RWPE2 (cell line): ENCODE data around the gene DTD2.
A peak's percentile ranks its signal among the peaks of the same experiment; 100 is the strongest.

Source experiments
- ATAC-seq: fragments of 200-7000 bp; cut with Tn5 transposase; 3 replicates; pipeline ENCODE4 v1.9.1; 2021; ENCODE audit warnings: low read depth
- DNase-seq: peaks from one replicate; pipeline ENCODE4 v3.0.0-alpha.2; 2020; ENCODE audit warnings: low spot score
- H3K27ac ChIP-seq: fragments of 450-650 bp; 2 replicates; pipeline ENCODE4 v1.5.1; 2017; ENCODE audit warnings: mild to moderate bottlenecking; ENCODE audit not compliant: poor library complexity, severe bottlenecking
- H3K27me3 ChIP-seq: fragments of 250-450 bp; sonication (Bioruptor Pico); 2 replicates; pipeline ENCODE4 v1.5.1; 2021; ENCODE audit warnings: mild to moderate bottlenecking, moderate library complexity; ENCODE audit not compliant: insufficient read depth, poor library complexity, severe bottlenecking
- H3K36me3 ChIP-seq: fragments of 250-450 bp; sonication (Bioruptor Pico); 2 replicates; pipeline ENCODE4 v1.5.1; 2020; ENCODE audit warnings: low read depth, mild to moderate bottlenecking, moderate library complexity
- H3K4me1 ChIP-seq: fragments of 250-450 bp; sonication (Bioruptor Pico); 2 replicates; pipeline ENCODE4 v1.5.1; 2021; ENCODE audit warnings: mild to moderate bottlenecking, moderate library complexity; ENCODE audit not compliant: insufficient read depth, poor library complexity, severe bottlenecking
- H3K4me3 ChIP-seq: fragments of 250-450 bp; sonication (Bioruptor Pico); 2 replicates; pipeline ENCODE4 v1.5.1; 2021; ENCODE audit warnings: mild to moderate bottlenecking, moderate library complexity; ENCODE audit not compliant: severe bottlenecking
- H3K9me3 ChIP-seq: fragments of 250-450 bp; sonication (Bioruptor Pico); 2 replicates; pipeline ENCODE4 v1.5.1; 2021; ENCODE audit warnings: mild to moderate bottlenecking, moderate library complexity; ENCODE audit not compliant: severe bottlenecking
- TF ChIP-seq, protein P1 (sequence below): fragments of 450-650 bp; IDR thresholded peaks from one replicate; pipeline ENCODE4 v1.5.1; 2017; ENCODE audit warnings: mild to moderate bottlenecking, moderate library complexity; ENCODE audit not compliant: poor library complexity, severe bottlenecking

The DTD2 gene

DNA sequence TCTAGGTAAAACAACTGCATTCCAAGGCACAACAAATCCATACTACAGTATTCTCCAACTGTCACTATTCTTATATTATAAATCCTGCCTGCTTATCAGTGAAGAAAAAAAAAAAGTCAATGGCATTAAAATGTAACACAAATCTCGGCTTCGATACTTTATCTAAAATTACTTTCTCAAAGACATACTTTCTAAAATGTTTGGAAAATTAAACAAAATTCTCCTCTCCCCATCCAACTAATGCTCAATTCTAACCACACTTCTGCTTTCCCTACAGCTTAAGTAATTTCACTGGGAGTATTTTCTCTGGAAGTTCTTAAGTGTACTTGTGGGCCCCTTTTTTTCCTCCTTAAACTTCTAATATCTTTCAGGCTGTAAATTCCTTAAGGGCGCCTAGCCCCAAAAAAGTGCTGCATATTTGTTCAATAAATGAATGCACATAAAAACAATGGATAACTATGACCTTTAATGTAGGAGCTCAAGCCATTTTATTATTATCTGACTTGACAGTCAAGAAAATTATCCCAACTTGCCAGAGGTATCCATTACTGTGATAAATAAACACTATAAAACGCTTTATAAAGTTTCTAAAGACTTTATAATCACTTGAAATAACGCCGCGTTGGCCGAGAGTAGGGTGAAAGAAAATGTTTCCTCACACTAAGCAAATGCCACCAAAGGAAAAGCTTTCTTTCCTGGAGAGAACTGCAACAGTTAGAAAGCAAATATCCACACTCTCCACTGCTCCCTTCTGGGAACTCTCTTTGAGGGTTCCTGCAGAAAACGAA lies 37.9 kb downstream of the DTD2 start:
- Histone ChIP-seq H3K4me3 (peak overlapping the region; percentile 72), H3K27me3 (no peaks in the 10 kb centered on the region), H3K4me1 (peaks cover 21% of the 10 kb centered on the region), H3K9me3 (no peaks in the 10 kb centered on the region), H3K36me3 (no peaks in the 10 kb centered on the region), H3K27ac (peak overlapping the region; percentile 41)
- no peak for DNase-seq
- ATAC-seq = no peak; the same call in 2 of the 3 replicates
- TF ChIP-seq, protein P1, sequence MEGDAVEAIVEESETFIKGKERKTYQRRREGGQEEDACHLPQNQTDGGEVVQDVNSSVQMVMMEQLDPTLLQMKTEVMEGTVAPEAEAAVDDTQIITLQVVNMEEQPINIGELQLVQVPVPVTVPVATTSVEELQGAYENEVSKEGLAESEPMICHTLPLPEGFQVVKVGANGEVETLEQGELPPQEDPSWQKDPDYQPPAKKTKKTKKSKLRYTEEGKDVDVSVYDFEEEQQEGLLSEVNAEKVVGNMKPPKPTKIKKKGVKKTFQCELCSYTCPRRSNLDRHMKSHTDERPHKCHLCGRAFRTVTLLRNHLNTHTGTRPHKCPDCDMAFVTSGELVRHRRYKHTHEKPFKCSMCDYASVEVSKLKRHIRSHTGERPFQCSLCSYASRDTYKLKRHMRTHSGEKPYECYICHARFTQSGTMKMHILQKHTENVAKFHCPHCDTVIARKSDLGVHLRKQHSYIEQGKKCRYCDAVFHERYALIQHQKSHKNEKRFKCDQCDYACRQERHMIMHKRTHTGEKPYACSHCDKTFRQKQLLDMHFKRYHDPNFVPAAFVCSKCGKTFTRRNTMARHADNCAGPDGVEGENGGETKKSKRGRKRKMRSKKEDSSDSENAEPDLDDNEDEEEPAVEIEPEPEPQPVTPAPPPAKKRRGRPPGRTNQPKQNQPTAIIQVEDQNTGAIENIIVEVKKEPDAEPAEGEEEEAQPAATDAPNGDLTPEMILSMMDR = no peak

DNA sequence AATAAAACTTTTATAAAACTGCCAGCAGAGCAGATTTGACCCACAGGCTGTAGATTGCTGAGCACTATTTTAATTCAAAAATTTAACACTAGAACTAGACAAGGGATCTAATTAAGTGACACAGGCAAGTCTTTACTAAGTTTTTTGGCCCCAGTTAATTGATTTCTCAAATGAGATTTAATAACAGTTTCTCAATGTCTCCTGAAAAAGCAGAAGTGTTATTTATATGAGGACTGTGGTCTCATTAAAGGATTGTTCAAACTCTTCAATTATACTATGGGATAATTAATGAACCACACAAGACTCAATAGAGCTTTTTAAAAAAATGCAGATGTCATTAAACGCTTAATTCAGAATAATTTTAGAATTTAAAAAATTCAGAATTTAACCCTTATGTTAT lies 38.9 kb downstream of the DTD2 start:
- H3K36me3 ChIP-seq = no peaks in the 10 kb centered on the region
- DNase-seq (no peak), ATAC-seq (no peak)
- no peaks in the 10 kb centered on the region for H3K9me3 ChIP-seq
- H3K27ac ChIP-seq = no peak overlapping the region
- H3K4me3 ChIP-seq = no peak overlapping the region
- no peaks in the 10 kb centered on the region for H3K27me3 ChIP-seq
- TF ChIP-seq, protein P1 = no peak
- peaks cover 28% of the 10 kb centered on the region for H3K4me1 ChIP-seq

DNA sequence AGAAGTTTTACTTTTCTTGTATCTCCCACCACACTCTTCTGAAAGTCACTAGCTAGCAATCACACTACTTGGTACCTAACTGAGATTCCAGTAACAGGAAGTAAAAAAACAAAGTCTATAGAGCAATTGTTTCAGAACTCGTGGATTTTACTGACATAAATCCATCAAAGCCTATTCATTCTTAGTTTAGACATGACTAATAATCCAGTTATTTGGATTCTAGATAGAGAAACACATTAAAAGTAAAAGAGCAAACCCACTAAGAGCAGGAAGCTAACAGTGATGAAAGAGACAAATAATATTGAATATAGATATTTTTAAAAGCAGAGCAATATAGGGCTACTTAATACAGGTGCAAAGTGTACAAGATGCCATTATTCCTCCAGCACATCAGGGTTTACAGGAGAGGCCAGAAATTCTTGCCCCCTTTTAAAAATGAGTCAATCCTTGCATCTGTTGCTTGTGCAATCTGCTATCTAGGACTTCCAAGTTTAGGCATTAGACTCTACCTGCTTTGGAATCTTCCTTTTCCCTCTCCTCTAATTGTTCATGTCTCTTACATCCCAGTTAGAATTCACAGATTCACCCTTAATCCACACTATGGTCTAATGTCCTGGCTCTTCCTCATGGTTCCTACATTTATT lies 43.0 kb downstream of the DTD2 start:
- Histone ChIP-seq H3K9me3 (no peaks in the 10 kb centered on the region), H3K4me3 (no peak overlapping the region), H3K36me3 (peaks cover 3% of the 10 kb centered on the region; the same call in 1 of the 2 replicates), H3K27me3 (no peaks in the 10 kb centered on the region), H3K27ac (peak overlapping the region; percentile 45), H3K4me1 (peaks cover 28% of the 10 kb centered on the region)
- ATAC-seq (peak; percentile 72), DNase-seq (no peak)
- TF ChIP-seq, protein P1 = no peak

DNA sequence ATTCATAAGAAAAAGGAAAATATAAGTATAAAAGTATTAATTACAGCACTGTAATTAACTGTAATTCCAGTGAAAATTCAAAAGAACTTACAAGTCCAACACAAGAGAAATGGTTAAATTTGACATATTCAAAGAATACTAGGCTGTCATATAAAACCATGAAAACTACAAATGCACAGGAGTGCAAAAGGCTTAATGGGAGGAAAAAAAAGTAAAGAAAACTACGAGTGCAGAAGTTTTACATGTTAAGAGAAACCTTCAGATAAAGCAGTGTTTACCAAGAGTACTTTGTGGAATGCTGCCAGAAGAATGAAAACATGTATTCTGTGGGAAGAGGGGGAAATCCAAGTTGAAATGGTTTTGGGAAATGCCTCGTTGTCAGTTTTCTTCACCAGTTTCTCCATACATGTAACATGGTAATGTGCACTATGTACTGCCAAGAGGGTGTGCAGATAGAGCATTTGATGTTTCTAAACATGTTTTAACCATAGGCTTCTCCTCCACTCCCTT lies 46.0 kb downstream of the DTD2 start:
- no peak for DNase-seq
- H3K4me1 ChIP-seq = peaks cover 18% of the 10 kb centered on the region

More for the DNA sequence above, 46.0 kb downstream of the DTD2 start:
- Histone ChIP-seq H3K27me3 (no peaks in the 10 kb centered on the region), H3K9me3 (no peaks in the 10 kb centered on the region), H3K4me3 (no peak overlapping the region), H3K27ac (no peak overlapping the region), H3K36me3 (peaks cover 3% of the 10 kb centered on the region; the same call in 1 of the 2 replicates)
- no peak for ATAC-seq
- TF ChIP-seq, protein P1 = no peak
